HCT116 (cell line): Measurements from ENCODE around the gene GAL. TPM values are rescaled to one million over a fixed set of nuclear protein-coding genes. Genes with fewer than 3 reads are reported as not detected.

Experiments used
- ATAC-seq: fragments of 200-7000 bp; cut with Tn5 transposase; 2 replicates; pipeline ENCODE4 v1.9.1; 2020; ENCODE audit warnings: mild to moderate bottlenecking, moderate library complexity
- BruUV-seq: library from RNA; stranded (reverse); fragments of 400-500 nt; replicated peaks from 2 replicates; lab custom pipeline; 2021; lab: Mats Ljungman, UMichigan
- CTCF ChIA-PET: fragments of 300-600 bp; sonication (Branson Sonifier 250); formaldehyde crosslinking; loops from one replicate; lab custom pipeline; 2021; ENCODE audit warnings: antibody characterized with exemption; lab: Charles Lee
- POLR2A ChIA-PET: fragments of 300-600, 350-600 bp; sonication (Branson Sonifier 250); formaldehyde crosslinking; loops from one replicate; lab custom pipeline; 2021; ENCODE audit warnings: antibody characterized with exemption; lab: Charles Lee
- RAD21 ChIA-PET, 2 experiments: fragments of 300-600 bp; sonication (Branson Sonifier 250); formaldehyde crosslinking; loops; one replicate each; lab custom pipeline; 2023; ENCODE audit warnings: low total read pairs in 2 of 2; ENCODE audit not compliant: uncharacterized antibody in 2 of 2, unreplicated experiment in 2 of 2, low non-redundant PET in 1 of 2; lab: Charles Lee
- DNase-seq: peaks from one replicate; pipeline ENCODE4 v3.0.0-alpha.2; 2010; ENCODE audit warnings: low read depth, low spot score
- H2AFZ ChIP-seq: fragments of 200-600 bp; shearing (Covaris generic), sonication (generic); 2 replicates; pipeline ENCODE4 v1.6.1; 2017; ENCODE audit warnings: low read depth, mixed run types, mixed read lengths, antibody characterized with exemption, low read length; ENCODE audit not compliant: poor library complexity, severe bottlenecking
- H3K27ac ChIP-seq: 2 replicates; pipeline ENCODE4 v1.5.1; 2012; ENCODE audit warnings: low read depth, low read length
- H3K27me3 ChIP-seq: fragments of 200-600 bp; sonication (generic); 2 replicates; pipeline ENCODE4 v1.6.1; 2016; ENCODE audit warnings: mixed run types, low read length, mixed read lengths; ENCODE audit not compliant: insufficient read depth
- H3K36me3 ChIP-seq, 2 experiments: fragments of 200-500 bp in 1 of 2; fragments of 200-600 bp in 1 of 2; sonication (Bioruptor generic) in 1 of 2; sonication (generic) in 1 of 2; 2 replicates each; pipeline versions ENCODE4 v1.5.1 to v1.6.1; 2014 to 2016; ENCODE audit warnings: low read length in 2 of 2, inconsistent platforms in 1 of 2, mixed read lengths in 1 of 2, mixed run types in 1 of 2; ENCODE audit not compliant: insufficient read depth in 2 of 2, control insufficient read depth in 1 of 2
- H3K4me1 ChIP-seq, 2 experiments: fragments of 200-600 bp in 1 of 2; sonication (generic) in 1 of 2; 2 replicates each; pipeline versions ENCODE4 v1.5.1 to v1.6.1; 2012 to 2017; ENCODE audit warnings: low read length in 2 of 2, inconsistent platforms in 1 of 2, mild to moderate bottlenecking in 1 of 2, mixed read lengths in 1 of 2, mixed run types in 1 of 2, moderate library complexity in 1 of 2; ENCODE audit not compliant: insufficient read depth in 2 of 2, control insufficient read depth in 1 of 2
- H3K4me2 ChIP-seq: fragments of 200-600 bp; sonication (generic); 2 replicates; pipeline ENCODE4 v1.6.1; 2017; ENCODE audit warnings: mixed run types, low read length, mixed read lengths
- H3K4me3 ChIP-seq, 2 experiments: fragments of 200-600 bp in 1 of 2; sonication (generic) in 1 of 2; replicated peaks in 1 of 2; 2 replicates each; pipeline ENCODE4 v1.5.1; 2011 to 2016; ENCODE audit warnings: low read length in 2 of 2, control low read depth in 1 of 2, low read depth in 1 of 2, mild to moderate bottlenecking in 1 of 2, mixed read lengths in 1 of 2, mixed run types in 1 of 2
- H3K79me2 ChIP-seq: fragments of 200-600 bp; sonication (generic); 2 replicates; pipeline ENCODE4 v1.6.1; 2017; ENCODE audit warnings: mild to moderate bottlenecking, mixed run types, low read length, moderate library complexity, mixed read lengths; ENCODE audit not compliant: insufficient read depth
- H3K9ac ChIP-seq: fragments of 200-600 bp; sonication (generic); 2 replicates; pipeline ENCODE4 v1.6.1; 2016; ENCODE audit warnings: low read length, mixed read lengths
- H3K9me2 ChIP-seq: fragments of 200-600 bp; sonication (generic), shearing (Covaris generic); 2 replicates; pipeline ENCODE4 v1.6.1; 2017; ENCODE audit warnings: mixed run types, mild to moderate bottlenecking, moderate library complexity; ENCODE audit not compliant: insufficient read depth
- H3K9me3 ChIP-seq, 2 experiments: fragments of 200-500 bp in 1 of 2; fragments of 200-600 bp in 1 of 2; sonication (Bioruptor generic) in 1 of 2; sonication (generic) in 1 of 2; 2 replicates each; pipeline ENCODE4 v1.6.1; 2014 to 2017; ENCODE audit warnings: low read length in 2 of 2, mixed read lengths in 2 of 2, inconsistent platforms in 1 of 2, low read depth in 1 of 2, mild to moderate bottlenecking in 1 of 2, mixed run types in 1 of 2, moderate library complexity in 1 of 2; ENCODE audit not compliant: control insufficient read depth in 1 of 2, insufficient read depth in 1 of 2
- H4K20me1 ChIP-seq: fragments of 200-600 bp; sonication (generic), shearing (Covaris generic); 2 replicates; pipeline ENCODE4 v1.6.1; 2017; ENCODE audit warnings: mixed run types, mild to moderate bottlenecking, moderate library complexity; ENCODE audit not compliant: insufficient read depth
- CBX3 ChIP-seq: IDR thresholded peaks from 2 replicates; pipeline ENCODE4 v1.6.1; 2012; ENCODE audit warnings: low read depth
- CEBPB ChIP-seq: IDR thresholded peaks from 2 replicates; pipeline ENCODE4 v1.6.1; 2012; ENCODE audit warnings: low read depth
- EGR1 ChIP-seq: IDR thresholded peaks from 2 replicates; pipeline ENCODE4 v1.6.1; 2012; ENCODE audit warnings: low read depth
- EZH2 ChIP-seq: fragments of 200-600 bp; sonication (generic); IDR thresholded peaks from 2 replicates; pipeline ENCODE4 v1.6.1; 2017; ENCODE audit warnings: antibody characterized with exemption, mixed run types
- EZH2phosphoT487 ChIP-seq: fragments of 200-600 bp; IDR thresholded peaks from 2 replicates; pipeline ENCODE4 v1.6.1; 2018; ENCODE audit warnings: antibody characterized with exemption, borderline replicate concordance
- POLR2A ChIP-seq: IDR thresholded peaks from 2 replicates; pipeline ENCODE4 v1.7.0; 2011; ENCODE audit warnings: borderline replicate concordance; ENCODE audit not compliant: insufficient read depth, insufficient read length; ENCODE audit errors: extremely low read depth
- SP1 ChIP-seq: IDR thresholded peaks from 2 replicates; pipeline ENCODE4 v1.6.1; 2012; ENCODE audit warnings: low read depth
- TCF7L2 ChIP-seq: IDR thresholded peaks from 2 replicates; pipeline ENCODE4 v1.7.0; 2011; ENCODE audit warnings: borderline replicate concordance, inconsistent platforms; ENCODE audit not compliant: insufficient read depth, insufficient read length; ENCODE audit errors: extremely low read depth
- YY1 ChIP-seq: IDR thresholded peaks from 2 replicates; pipeline ENCODE4 v1.6.1; 2011; ENCODE audit warnings: low read length, low read depth, moderate library complexity, mild to moderate bottlenecking; ENCODE audit not compliant: insufficient replicate concordance; ENCODE audit errors: extremely low read depth
- ZFX ChIP-seq: fragments of 450-650 bp; IDR thresholded peaks from 2 replicates; pipeline ENCODE4 v1.6.1; 2017
- intact Hi-C: fragments of 100-400 bp; cut with micrococcal nuclease; formaldehyde crosslinking; loops from 2 replicates; pipeline ENCODE4 v1.10.0; 2022
- total RNA-seq: library from RNA; stranded (reverse); gene quantifications from one replicate; pipeline ENCODE4 v1.2.1, GENCODE V29; 2021; ENCODE audit not compliant: unreplicated experiment
- TF ChIP-seq, protein P1 (sequence below): IDR thresholded peaks from 2 replicates; pipeline ENCODE4 v1.6.1; 2012; ENCODE audit warnings: low read depth
- TF ChIP-seq, protein P2 (sequence below): IDR thresholded peaks from 2 replicates; pipeline ENCODE4 v1.6.1; 2012
- TF ChIP-seq, protein P3 (sequence below): IDR thresholded peaks from 2 replicates; pipeline ENCODE4 v1.6.1; 2012
- TF ChIP-seq, protein P4 (sequence below): IDR thresholded peaks from 2 replicates; pipeline ENCODE4 v1.6.1; 2011; ENCODE audit warnings: mild to moderate bottlenecking, low read length, moderate library complexity; ENCODE audit not compliant: insufficient replicate concordance; ENCODE audit errors: extremely low read depth

Gene GAL
- total RNA-seq, 1 experiment from 2014 or later: 83.1 TPM

- no peak for TF ChIP-seq TCF7L2
- TF ChIP-seq EZH2phosphoT487: no peak
Observed at GRCh38 chr11:68704887-68705286, 20.5 kb downstream of the GAL start (continued).

DNA sequence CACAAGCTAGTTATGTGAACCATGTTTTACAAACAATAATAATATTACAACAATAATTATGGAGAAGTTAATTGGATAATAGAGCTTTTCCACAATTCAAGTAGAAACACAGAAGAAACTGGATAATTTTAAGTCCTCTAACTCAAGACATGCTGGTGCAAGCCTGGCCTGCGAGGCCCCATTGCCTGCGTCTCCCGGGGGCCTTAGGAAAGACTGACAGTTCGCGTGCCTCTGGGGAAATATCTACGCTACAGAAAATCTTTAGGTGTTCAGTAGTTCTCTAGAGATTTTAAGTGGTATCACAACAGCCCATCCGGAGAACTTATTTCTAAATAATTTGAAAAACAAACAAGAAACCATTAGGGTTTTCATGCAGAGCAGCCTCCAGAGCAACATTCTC is 23.2 kb downstream of the GAL start:
- ChIA-PET RAD21 (no interaction called here), CTCF (no interaction called here), POLR2A (no interaction called here)
- H4K20me1 ChIP-seq: no peaks in the 10 kb centered on the region
- H3K9me2 ChIP-seq: no peaks in the 10 kb centered on the region
- no peaks in the 10 kb centered on the region for H3K4me1 ChIP-seq
- no peak overlapping the region for H3K4me3 ChIP-seq
- no peak overlapping the region for H3K27ac ChIP-seq
- no peaks in the 10 kb centered on the region for H3K36me3 ChIP-seq
- DNase-seq (no peak), ATAC-seq (no peak)
- H3K4me2 ChIP-seq: no peak overlapping the region
- BruUV-seq: no TSS peak
- no peak overlapping the region for H2AFZ ChIP-seq
- no peaks in the 10 kb centered on the region for H3K9me3 ChIP-seq
- no peaks in the 10 kb centered on the region for H3K27me3 ChIP-seq
- no peaks in the 10 kb centered on the region for H3K79me2 ChIP-seq
- no peak for TF ChIP-seq CEBPB
- intact Hi-C loops: no loop called here
- H3K9ac ChIP-seq: no peak overlapping the region

DNA sequence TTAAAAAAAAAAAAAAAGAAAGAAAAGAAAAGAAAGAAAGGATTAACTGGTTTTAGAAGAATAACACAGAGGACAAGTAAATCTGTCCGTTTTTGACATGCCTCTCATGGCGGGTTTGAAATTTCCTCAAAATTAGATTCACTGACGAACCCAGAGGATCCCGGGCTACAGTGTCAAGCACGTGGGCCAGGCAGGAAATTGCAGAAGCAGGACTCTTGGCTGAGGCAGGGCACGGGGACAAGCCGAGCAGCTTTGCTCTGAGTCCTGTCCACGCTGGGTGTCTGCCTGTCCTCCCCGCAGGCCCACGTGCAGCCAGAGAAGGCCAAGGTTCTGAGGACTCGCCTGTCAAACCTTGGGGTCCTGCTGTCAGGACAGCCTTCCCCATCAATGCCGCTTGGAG is 24.7 kb downstream of the GAL start:
- H3K9me2 ChIP-seq: no peaks in the 10 kb centered on the region
- H3K4me1 ChIP-seq: no peaks in the 10 kb centered on the region
- CTCF ChIA-PET: no interaction called here
- H3K36me3 ChIP-seq: no peaks in the 10 kb centered on the region
- H3K4me3 ChIP-seq: no peak overlapping the region
- no peak overlapping the region for H2AFZ ChIP-seq
- BruUV-seq: no TSS peak
- no peak overlapping the region for H3K4me2 ChIP-seq
- H3K9me3 ChIP-seq: no peaks in the 10 kb centered on the region
- DNase-seq (no peak), ATAC-seq (no peak)
- intact Hi-C loops: no loop called here
- no peaks in the 10 kb centered on the region for H3K79me2 ChIP-seq
- no peak overlapping the region for H3K27ac ChIP-seq
- no peak overlapping the region for H3K9ac ChIP-seq
- RAD21 ChIA-PET: no interaction called here
- POLR2A ChIA-PET: no interaction called here
- H3K27me3 ChIP-seq: no peaks in the 10 kb centered on the region
- H4K20me1 ChIP-seq: no peaks in the 10 kb centered on the region
- TF ChIP-seq EZH2: no peak
- no peak for TF ChIP-seq POLR2A
- no peak for TF ChIP-seq EGR1
- no peak for TF ChIP-seq YY1
- TF ChIP-seq, protein P1, sequence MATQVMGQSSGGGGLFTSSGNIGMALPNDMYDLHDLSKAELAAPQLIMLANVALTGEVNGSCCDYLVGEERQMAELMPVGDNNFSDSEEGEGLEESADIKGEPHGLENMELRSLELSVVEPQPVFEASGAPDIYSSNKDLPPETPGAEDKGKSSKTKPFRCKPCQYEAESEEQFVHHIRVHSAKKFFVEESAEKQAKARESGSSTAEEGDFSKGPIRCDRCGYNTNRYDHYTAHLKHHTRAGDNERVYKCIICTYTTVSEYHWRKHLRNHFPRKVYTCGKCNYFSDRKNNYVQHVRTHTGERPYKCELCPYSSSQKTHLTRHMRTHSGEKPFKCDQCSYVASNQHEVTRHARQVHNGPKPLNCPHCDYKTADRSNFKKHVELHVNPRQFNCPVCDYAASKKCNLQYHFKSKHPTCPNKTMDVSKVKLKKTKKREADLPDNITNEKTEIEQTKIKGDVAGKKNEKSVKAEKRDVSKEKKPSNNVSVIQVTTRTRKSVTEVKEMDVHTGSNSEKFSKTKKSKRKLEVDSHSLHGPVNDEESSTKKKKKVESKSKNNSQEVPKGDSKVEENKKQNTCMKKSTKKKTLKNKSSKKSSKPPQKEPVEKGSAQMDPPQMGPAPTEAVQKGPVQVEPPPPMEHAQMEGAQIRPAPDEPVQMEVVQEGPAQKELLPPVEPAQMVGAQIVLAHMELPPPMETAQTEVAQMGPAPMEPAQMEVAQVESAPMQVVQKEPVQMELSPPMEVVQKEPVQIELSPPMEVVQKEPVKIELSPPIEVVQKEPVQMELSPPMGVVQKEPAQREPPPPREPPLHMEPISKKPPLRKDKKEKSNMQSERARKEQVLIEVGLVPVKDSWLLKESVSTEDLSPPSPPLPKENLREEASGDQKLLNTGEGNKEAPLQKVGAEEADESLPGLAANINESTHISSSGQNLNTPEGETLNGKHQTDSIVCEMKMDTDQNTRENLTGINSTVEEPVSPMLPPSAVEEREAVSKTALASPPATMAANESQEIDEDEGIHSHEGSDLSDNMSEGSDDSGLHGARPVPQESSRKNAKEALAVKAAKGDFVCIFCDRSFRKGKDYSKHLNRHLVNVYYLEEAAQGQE: no peak
- no peak for TF ChIP-seq CBX3
- TF ChIP-seq EZH2phosphoT487: no peak
- TF ChIP-seq, protein P2, sequence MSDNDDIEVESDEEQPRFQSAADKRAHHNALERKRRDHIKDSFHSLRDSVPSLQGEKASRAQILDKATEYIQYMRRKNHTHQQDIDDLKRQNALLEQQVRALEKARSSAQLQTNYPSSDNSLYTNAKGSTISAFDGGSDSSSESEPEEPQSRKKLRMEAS: no peak
- TF ChIP-seq CEBPB: no peak
- TF ChIP-seq ZFX: no peak
- TF ChIP-seq, protein P3, sequence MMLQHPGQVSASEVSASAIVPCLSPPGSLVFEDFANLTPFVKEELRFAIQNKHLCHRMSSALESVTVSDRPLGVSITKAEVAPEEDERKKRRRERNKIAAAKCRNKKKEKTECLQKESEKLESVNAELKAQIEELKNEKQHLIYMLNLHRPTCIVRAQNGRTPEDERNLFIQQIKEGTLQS: no peak
- no peak for TF ChIP-seq SP1
- TF ChIP-seq, protein P4, sequence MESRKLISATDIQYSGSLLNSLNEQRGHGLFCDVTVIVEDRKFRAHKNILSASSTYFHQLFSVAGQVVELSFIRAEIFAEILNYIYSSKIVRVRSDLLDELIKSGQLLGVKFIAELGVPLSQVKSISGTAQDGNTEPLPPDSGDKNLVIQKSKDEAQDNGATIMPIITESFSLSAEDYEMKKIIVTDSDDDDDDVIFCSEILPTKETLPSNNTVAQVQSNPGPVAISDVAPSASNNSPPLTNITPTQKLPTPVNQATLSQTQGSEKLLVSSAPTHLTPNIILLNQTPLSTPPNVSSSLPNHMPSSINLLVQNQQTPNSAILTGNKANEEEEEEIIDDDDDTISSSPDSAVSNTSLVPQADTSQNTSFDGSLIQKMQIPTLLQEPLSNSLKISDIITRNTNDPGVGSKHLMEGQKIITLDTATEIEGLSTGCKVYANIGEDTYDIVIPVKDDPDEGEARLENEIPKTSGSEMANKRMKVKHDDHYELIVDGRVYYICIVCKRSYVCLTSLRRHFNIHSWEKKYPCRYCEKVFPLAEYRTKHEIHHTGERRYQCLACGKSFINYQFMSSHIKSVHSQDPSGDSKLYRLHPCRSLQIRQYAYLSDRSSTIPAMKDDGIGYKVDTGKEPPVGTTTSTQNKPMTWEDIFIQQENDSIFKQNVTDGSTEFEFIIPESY: no peak
